ENCODE measurements around the gene PHPT1. TPM values are rescaled to one million over a fixed set of nuclear protein-coding genes. Genes with fewer than 3 reads are reported as not detected.
A peak's percentile ranks its signal among the peaks of the same experiment; 100 is the strongest.

PHPT1 gene
- total RNA-seq, 1 experiment from 2014 or later = 161 TPM

GRCh38 chr9:136899196-136899595 is 50.0 kb downstream of the PHPT1 start:
- no peak overlapping the region for H3K4me3 Mint-ChIP-seq
- peaks cover 6% of the 10 kb centered on the region for H3K79me1 ChIP-seq (ENCODE audit: insufficient read depth, low read depth, low read length, poor library complexity, severe bottlenecking)
- no peak for DNase-seq
- no peak overlapping the region for H3T11ph ChIP-seq (ENCODE audit: low read length)
- no peaks in the 10 kb centered on the region for H3K23me2 ChIP-seq (ENCODE audit: insufficient read length, low read depth, low read length, poor library complexity, severe bottlenecking)
- no CpG with 5 or more reads among the region's 9 CpGs for WGBS (ENCODE audit: extremely low coverage, insufficient read length, low lambda C conversion rate)
- no peaks in the 10 kb centered on the region for H3K9me3 ChIP-seq (ENCODE audit: control insufficient read depth, low read depth, low read length)
- no peaks in the 10 kb centered on the region; the same call in 1 of the 2 replicates for H3K27me3 Mint-ChIP-seq (ENCODE audit: low read depth)
- H3K4me1 ChIP-seq (ENCODE audit: insufficient read depth, low read length) = no peaks in the 10 kb centered on the region
- H3K79me2 ChIP-seq (ENCODE audit: insufficient read depth, low read length) = no peaks in the 10 kb centered on the region; the same call in 1 of the 2 replicates
- no peak overlapping the region for H2BK120ac ChIP-seq (ENCODE audit: low read depth, low read length, poor library complexity, severe bottlenecking)
- no peak overlapping the region for H2BK15ac ChIP-seq (ENCODE audit: low read depth, low read length)
- H3K14ac ChIP-seq (ENCODE audit: insufficient read depth, low read length) = no peak overlapping the region
- H3K56ac ChIP-seq (ENCODE audit: insufficient read length, low read depth, low read length) = no peak overlapping the region
- H3K36me3 Mint-ChIP-seq (ENCODE audit: insufficient read depth in 1 of 3, low read depth in 3 of 3) = peaks cover 36 to 65% (median 55%) of the 10 kb centered on the region in 3 experiments
- H3K27ac Mint-ChIP-seq = peak overlapping the region in 1 of 3 experiments; percentile 16; a peak in 1 of 7 replicates
- H2BK5ac ChIP-seq (ENCODE audit: insufficient read length, low read length) = no peak overlapping the region
- peaks cover 5 to 12% of the 10 kb centered on the region in 2 experiments; a peak in 3 of 4 replicates for H3K4me1 Mint-ChIP-seq
- no peaks in the 10 kb centered on the region for H4K20me1 ChIP-seq (ENCODE audit: control insufficient read depth, insufficient read depth, insufficient read length)
- no peak overlapping the region for H2AK5ac ChIP-seq (ENCODE audit: insufficient read length, low read length)
- TF ChIP-seq, protein P1, sequence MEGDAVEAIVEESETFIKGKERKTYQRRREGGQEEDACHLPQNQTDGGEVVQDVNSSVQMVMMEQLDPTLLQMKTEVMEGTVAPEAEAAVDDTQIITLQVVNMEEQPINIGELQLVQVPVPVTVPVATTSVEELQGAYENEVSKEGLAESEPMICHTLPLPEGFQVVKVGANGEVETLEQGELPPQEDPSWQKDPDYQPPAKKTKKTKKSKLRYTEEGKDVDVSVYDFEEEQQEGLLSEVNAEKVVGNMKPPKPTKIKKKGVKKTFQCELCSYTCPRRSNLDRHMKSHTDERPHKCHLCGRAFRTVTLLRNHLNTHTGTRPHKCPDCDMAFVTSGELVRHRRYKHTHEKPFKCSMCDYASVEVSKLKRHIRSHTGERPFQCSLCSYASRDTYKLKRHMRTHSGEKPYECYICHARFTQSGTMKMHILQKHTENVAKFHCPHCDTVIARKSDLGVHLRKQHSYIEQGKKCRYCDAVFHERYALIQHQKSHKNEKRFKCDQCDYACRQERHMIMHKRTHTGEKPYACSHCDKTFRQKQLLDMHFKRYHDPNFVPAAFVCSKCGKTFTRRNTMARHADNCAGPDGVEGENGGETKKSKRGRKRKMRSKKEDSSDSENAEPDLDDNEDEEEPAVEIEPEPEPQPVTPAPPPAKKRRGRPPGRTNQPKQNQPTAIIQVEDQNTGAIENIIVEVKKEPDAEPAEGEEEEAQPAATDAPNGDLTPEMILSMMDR (conservative IDR thresholded peaks at IDR 0.05) = no peak
- no peak overlapping the region for H2AFZ ChIP-seq (ENCODE audit: low read length)
- H3K9ac ChIP-seq (ENCODE audit: extremely low read depth, insufficient read length, low read length) = no peak overlapping the region
- no peaks in the 10 kb centered on the region for H3K9me3 Mint-ChIP-seq
- no peak overlapping the region for H3K27ac ChIP-seq (ENCODE audit: insufficient read length, low read depth, low read length)
- no peak overlapping the region for H2BK12ac ChIP-seq (ENCODE audit: insufficient read length, low read depth, low read length)
- no peaks in the 10 kb centered on the region for H3K27me3 ChIP-seq (ENCODE audit: insufficient read depth, low read length)
- no peak overlapping the region for H2BK20ac ChIP-seq (ENCODE audit: low read depth, low read length, poor library complexity, severe bottlenecking)
- no peak overlapping the region for H4K5ac ChIP-seq (ENCODE audit: insufficient read length, low read depth, low read length)
- no peak overlapping the region for H3K18ac ChIP-seq (ENCODE audit: insufficient read length, low read depth, low read length)
- H4K91ac ChIP-seq (ENCODE audit: insufficient read length, low read depth, low read length) = no peak overlapping the region
- no peak overlapping the region for H4K8ac ChIP-seq (replicated peaks; ENCODE audit: insufficient read length, low read depth, low read length)
- H3K23ac ChIP-seq (ENCODE audit: insufficient read length, low read depth, low read length) = no peak overlapping the region
- H3K4me2 ChIP-seq (ENCODE audit: insufficient read depth, insufficient read length, low read length) = no peak overlapping the region
- H3K4ac ChIP-seq (ENCODE audit: low read depth, low read length) = no peak overlapping the region
